Activated naive CD4-positive, alpha-beta T cell treated with anti-CD3 and anti-CD28 coated beads for 36 hours (primary cell): ENCODE measurements around the gene TM9SF2. TPM values are rescaled to one million over a fixed set of nuclear protein-coding genes. Genes with fewer than 3 reads are reported as not detected.
"Not testable (repeated sequence)": the region's sequence is repeated elsewhere in the genome, so short reads cannot be mapped to it uniquely, and the experiment has no call there.

Experiments used
- CTCF ChIA-PET: fragments of 350-600 bp; sonication (Branson Sonifier 250); formaldehyde crosslinking; loops from one replicate; lab custom pipeline; 2021; ENCODE audit warnings: antibody characterized with exemption; lab: Charles Lee
- DNase-seq: peaks from one replicate; pipeline ENCODE4 v3.0.0-alpha.2; 2020
- H3K27ac Mint-ChIP-seq: one replicate; pipeline ENCODE4 v1.8.0; 2021; ENCODE audit warnings: mild to moderate bottlenecking, mixed read lengths
- H3K27me3 Mint-ChIP-seq: one replicate; pipeline ENCODE4 v1.8.0; 2021; ENCODE audit warnings: low read depth, mixed read lengths
- H3K36me3 Mint-ChIP-seq: one replicate; pipeline ENCODE4 v1.8.0; 2021; ENCODE audit warnings: low read depth, mixed read lengths
- H3K4me1 Mint-ChIP-seq: one replicate; pipeline ENCODE4 v1.8.0; 2021; ENCODE audit warnings: low read depth, mixed read lengths
- H3K4me3 Mint-ChIP-seq: one replicate; pipeline ENCODE4 v1.8.0; 2021; ENCODE audit warnings: mild to moderate bottlenecking, moderate library complexity, mixed read lengths
- H3K9me3 Mint-ChIP-seq: one replicate; pipeline ENCODE4 v1.8.0; 2021; ENCODE audit warnings: mixed read lengths
- intact Hi-C: fragments of 100-400 bp; cut with micrococcal nuclease; formaldehyde crosslinking; loops from one replicate; pipeline ENCODE4 v1.15.1; 2023
- total RNA-seq, 2 experiments: library from RNA; stranded (reverse); gene quantifications; one replicate each; pipeline ENCODE4 v1.2.3, GENCODE V29; 2021

The TM9SF2 gene
- 10 to 100 TPM; 35.2 to 36.4 TPM for total RNA-seq

- CTCF ChIA-PET: interaction anchor here (1.6 to 3.3 kb wide), 5 partner anchors 33 to 66 kb away, joined by 3 to 12 read pairs (median 9); no protein-coding TSS in a partner anchor
- H3K4me3 Mint-ChIP-seq: peak within 1 kb of the TSS; percentile 92
- no peaks in the 10 kb centered on the region for H3K9me3 Mint-ChIP-seq
- peaks cover 8% of the 10 kb centered on the region for H3K36me3 Mint-ChIP-seq
- intact Hi-C loops: loop anchor here (1.0 to 5.0 kb wide), 2 partner anchors 301 to 454 kb away; partner anchors contain the start of gene UBAC2
- DNase-seq: peak; percentile 98
- H3K27ac Mint-ChIP-seq: peak within 1 kb of the TSS; percentile 92
- no peaks in the 10 kb centered on the region for H3K27me3 Mint-ChIP-seq
- peaks cover 70% of the 10 kb centered on the region for H3K4me1 Mint-ChIP-seq
Observed at GRCh38 chr13:99501184-99501847, at the start of gene TM9SF2. Gene TM9SF2, plus strand, starts transcription at chr13:99501472. Its CDS starts 135 bp downstream, at chr13:99501607.

DNA sequence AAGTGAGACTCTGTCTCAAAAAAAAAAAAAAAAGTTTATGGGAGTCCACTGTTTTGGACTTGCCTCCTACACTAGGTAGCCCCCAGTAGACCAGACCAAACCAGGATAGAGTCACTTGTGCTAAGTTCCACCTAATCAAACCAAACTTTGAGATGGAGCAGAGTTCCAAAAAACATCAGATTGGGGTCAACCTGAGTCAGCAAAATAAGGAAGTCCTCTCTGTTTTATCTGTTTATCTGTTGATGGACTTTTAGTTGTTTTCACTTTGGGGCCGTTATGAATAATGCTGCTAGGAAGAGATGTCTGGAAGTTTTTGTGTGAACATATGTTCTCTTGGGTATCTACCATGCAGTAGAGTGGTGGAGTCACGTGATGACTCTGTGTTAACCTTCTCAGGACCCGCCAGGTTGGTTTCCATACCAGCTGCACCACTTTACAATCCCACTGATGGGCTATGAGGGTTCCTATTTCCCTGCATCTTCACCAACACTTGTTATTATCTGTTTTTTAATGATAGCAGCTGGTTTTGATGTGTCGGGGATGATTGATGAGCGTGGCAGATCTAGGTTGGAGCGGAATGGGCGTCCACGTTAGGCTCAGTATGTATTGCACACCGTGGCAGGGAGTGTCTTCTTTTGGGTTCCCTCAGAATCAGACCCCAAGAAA lies 46.6 kb upstream of the TM9SF2 start:
- no peak overlapping the region for H3K27ac Mint-ChIP-seq
- CTCF ChIA-PET: no interaction called here
- no peaks in the 10 kb centered on the region for H3K4me1 Mint-ChIP-seq
- no peaks in the 10 kb centered on the region for H3K36me3 Mint-ChIP-seq
- no peak overlapping the region for H3K4me3 Mint-ChIP-seq
- intact Hi-C loops: no loop called here
- peaks cover 5% of the 10 kb centered on the region for H3K9me3 Mint-ChIP-seq
- DNase-seq: no peak
- H3K27me3 Mint-ChIP-seq: peaks cover 6% of the 10 kb centered on the region

GRCh38 chr13:99459099-99459850 lies 42.0 kb upstream of the TM9SF2 start:
- Mint-ChIP-seq H3K36me3 (no peaks in the 10 kb centered on the region), H3K27me3 (peaks cover 2% of the 10 kb centered on the region), H3K4me3 (no peak overlapping the region), H3K27ac (no peak overlapping the region), H3K4me1 (peaks cover 15% of the 10 kb centered on the region), H3K9me3 (peaks cover 5% of the 10 kb centered on the region)
- intact Hi-C loops: no loop called here
- DNase-seq: no peak
- CTCF ChIA-PET: no interaction called here

- intact Hi-C loops: loop anchor here (5.0 kb wide), 1 partner anchor 146 kb away; the partner anchor contains the start of gene CLYBL
- H3K4me1 Mint-ChIP-seq: peaks cover 28% of the 10 kb centered on the region
- H3K27me3 Mint-ChIP-seq, H3K9me3 Mint-ChIP-seq, H3K27ac Mint-ChIP-seq, H3K4me3 Mint-ChIP-seq, CTCF ChIA-PET, H3K36me3 Mint-ChIP-seq: not testable (repeated sequence)
- DNase-seq: peak; percentile 19
Observed at GRCh38 chr13:99460802-99461201, 40.5 kb upstream of the TM9SF2 start.

GRCh38 chr13:99463646-99464397 lies 37.5 kb upstream of the TM9SF2 start:
- H3K4me3 Mint-ChIP-seq: peak overlapping the region; percentile 28
- no peaks in the 10 kb centered on the region for H3K27me3 Mint-ChIP-seq
- no peaks in the 10 kb centered on the region for H3K9me3 Mint-ChIP-seq
- intact Hi-C loops: loop anchor here (1.0 to 5.0 kb wide), 2 partner anchors 34 to 143 kb away; partner anchors contain the start of gene CLYBL
- no peak for DNase-seq
- H3K4me1 Mint-ChIP-seq: peaks cover 30% of the 10 kb centered on the region
- no peaks in the 10 kb centered on the region for H3K36me3 Mint-ChIP-seq
- CTCF ChIA-PET: interaction anchor here (1.1 kb wide), 1 partner anchor 27 kb away, joined by 4 read pairs; no protein-coding TSS in a partner anchor
- peak overlapping the region; percentile 80 for H3K27ac Mint-ChIP-seq

- H3K4me3 Mint-ChIP-seq: peak overlapping the region; percentile 28
- peak; percentile 22 for DNase-seq
- intact Hi-C loops: loop anchor here (1.0 to 5.0 kb wide), 2 partner anchors 34 to 143 kb away; partner anchors contain the start of gene CLYBL
- H3K4me1 Mint-ChIP-seq: peaks cover 30% of the 10 kb centered on the region
- H3K36me3 Mint-ChIP-seq: no peaks in the 10 kb centered on the region
- CTCF ChIA-PET: interaction anchor here (1.1 kb wide), 1 partner anchor 28 kb away, joined by 3 read pairs; no protein-coding TSS in a partner anchor
- H3K27me3 Mint-ChIP-seq: no peaks in the 10 kb centered on the region
- H3K9me3 Mint-ChIP-seq: no peaks in the 10 kb centered on the region
- H3K27ac Mint-ChIP-seq: peak overlapping the region; percentile 80
Observed at GRCh38 chr13:99464441-99464949, 36.8 kb upstream of the TM9SF2 start.

- H3K4me1 Mint-ChIP-seq: peaks cover 30% of the 10 kb centered on the region
Observed at GRCh38 chr13:99465454-99465853, 35.8 kb upstream of the TM9SF2 start.

GRCh38 chr13:99467764-99468163 lies 33.5 kb upstream of the TM9SF2 start:
- peaks cover 22% of the 10 kb centered on the region for H3K4me1 Mint-ChIP-seq
- no peaks in the 10 kb centered on the region for H3K9me3 Mint-ChIP-seq
- H3K36me3 Mint-ChIP-seq: no peaks in the 10 kb centered on the region
- CTCF ChIA-PET: interaction anchor here (0.7 to 1.4 kb wide), 8 partner anchors 11 to 429 kb away, joined by 3 to 5 read pairs (median 3); no protein-coding TSS in a partner anchor
- H3K27ac Mint-ChIP-seq: no peak overlapping the region
- no peak for DNase-seq
- no peaks in the 10 kb centered on the region for H3K27me3 Mint-ChIP-seq
- H3K4me3 Mint-ChIP-seq: no peak overlapping the region
- intact Hi-C loops: no loop called here

More at GRCh38 chr13:99465454-99465853, 35.8 kb upstream of the TM9SF2 start:
- CTCF ChIA-PET: interaction anchor here (0.6 to 1.6 kb wide), 5 partner anchors 11 to 625 kb away, joined by 3 to 4 read pairs (median 4); no protein-coding TSS in a partner anchor
- no peak for DNase-seq
- Mint-ChIP-seq H3K4me3 (no peak overlapping the region), H3K36me3 (no peaks in the 10 kb centered on the region), H3K27ac (peak overlapping the region; percentile 80), H3K9me3 (no peaks in the 10 kb centered on the region), H3K27me3 (no peaks in the 10 kb centered on the region)
- intact Hi-C loops: loop anchor here (1.0 kb wide), 1 partner anchor 23 kb away; no protein-coding TSS in a partner anchor

DNA sequence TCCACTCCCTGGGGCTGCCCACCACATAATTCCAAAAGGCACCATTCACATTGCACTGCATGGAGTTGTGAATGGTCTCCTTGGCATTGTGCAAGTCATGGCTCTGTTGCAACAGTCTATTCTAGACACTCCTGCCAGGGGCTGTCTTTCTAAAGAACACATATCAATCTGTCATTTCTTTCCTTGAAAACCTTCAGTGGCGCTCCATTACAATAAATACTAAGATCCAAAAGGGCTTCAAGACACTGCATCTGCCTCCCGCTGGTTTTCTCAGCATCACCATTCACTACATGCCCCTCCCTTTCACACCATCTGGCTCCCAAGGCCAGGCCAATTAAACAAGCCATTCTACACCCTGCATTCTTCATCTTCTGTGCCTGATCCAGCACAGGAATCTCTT lies 32.2 kb upstream of the TM9SF2 start:
- CTCF ChIA-PET: no interaction called here
- H3K27ac Mint-ChIP-seq: no peak overlapping the region
- H3K9me3 Mint-ChIP-seq: no peaks in the 10 kb centered on the region
- intact Hi-C loops: no loop called here
- no peak overlapping the region for H3K4me3 Mint-ChIP-seq
- H3K4me1 Mint-ChIP-seq: peaks cover 17% of the 10 kb centered on the region
- no peak for DNase-seq
- no peaks in the 10 kb centered on the region for H3K36me3 Mint-ChIP-seq
- H3K27me3 Mint-ChIP-seq: no peaks in the 10 kb centered on the region

DNA sequence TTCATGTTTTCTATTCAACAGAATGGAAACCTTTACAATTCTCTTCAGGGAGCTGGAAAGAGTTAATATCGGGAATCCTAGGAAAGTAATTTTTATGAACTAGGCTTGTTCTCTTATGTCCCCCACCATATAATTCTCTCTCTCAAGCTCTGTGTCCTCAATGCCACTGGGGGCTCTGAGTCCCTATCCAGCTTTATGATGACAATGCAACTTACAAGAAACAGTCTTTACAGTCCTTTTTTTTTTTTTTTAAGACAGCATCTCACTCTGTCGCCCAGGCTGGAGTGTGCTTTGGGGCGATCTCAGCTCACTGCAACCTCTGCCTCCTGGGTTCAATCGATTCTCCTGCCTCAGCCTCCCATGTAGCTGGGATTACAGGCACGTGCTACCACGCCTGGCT lies 31.2 kb upstream of the TM9SF2 start:
- Mint-ChIP-seq H3K9me3 (no peaks in the 10 kb centered on the region), H3K27me3 (no peaks in the 10 kb centered on the region), H3K4me1 (peaks cover 7% of the 10 kb centered on the region), H3K27ac (no peak overlapping the region), H3K4me3 (no peak overlapping the region), H3K36me3 (no peaks in the 10 kb centered on the region)
- CTCF ChIA-PET: interaction anchor here (0.6 kb wide), 1 partner anchor 30 kb away, joined by 4 read pairs; no protein-coding TSS in a partner anchor
- no peak for DNase-seq
- intact Hi-C loops: no loop called here
